HG03159 (cell line): ENCODE measurements around the gene TSPAN2.

ENCODE experiments used
- ATAC-seq: cut with Tn5 transposase; IDR thresholded peaks from one replicate; pipeline ENCODE4 v1.9.1; 2021; ENCODE audit warnings: mild to moderate bottlenecking, moderate library complexity; ENCODE audit not compliant: unreplicated experiment

Gene TSPAN2

DNA sequence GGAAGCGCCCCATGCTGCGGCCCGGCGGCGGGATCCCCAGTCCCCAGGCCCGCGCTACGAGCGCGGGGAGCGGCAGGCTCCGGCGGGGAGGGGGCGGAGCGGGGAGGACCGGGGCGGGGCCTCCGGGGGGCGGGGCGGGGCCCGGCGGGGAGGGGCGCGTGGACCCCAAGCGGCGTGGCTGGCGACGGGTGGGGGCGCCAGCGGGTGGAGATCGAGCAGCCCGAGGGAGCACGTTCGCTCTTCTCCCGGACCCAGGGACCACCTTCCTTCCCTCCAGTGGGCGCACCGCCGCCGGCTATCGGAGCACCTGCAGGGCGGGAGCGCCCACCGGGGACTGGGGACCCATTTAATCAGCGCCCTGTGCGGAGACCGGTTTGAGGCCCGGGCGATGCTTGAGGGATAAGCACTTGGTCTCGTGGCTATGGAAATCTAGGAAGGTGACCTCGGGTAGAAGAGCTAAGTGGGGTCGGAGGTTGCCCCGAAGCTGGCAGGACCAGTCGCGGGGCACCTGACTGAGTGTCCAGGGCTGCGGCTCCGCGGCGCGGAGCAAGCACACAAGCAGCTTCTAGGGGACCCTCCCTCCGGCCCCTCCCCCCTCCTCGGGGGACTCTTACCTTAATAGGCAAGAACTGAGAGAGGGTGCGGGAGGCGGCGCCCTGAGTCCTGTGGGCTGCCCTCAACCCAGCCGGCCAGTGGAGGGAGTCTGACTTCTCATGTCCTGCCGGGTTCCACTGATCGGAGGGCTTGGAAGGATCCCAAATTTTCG, at the start of gene TSPAN2:
Gene TSPAN2, minus strand, starts transcription at position 84 of the 766 bp plus-strand sequence. Its CDS starts 71 bp downstream, at position 13.
- no peak for ATAC-seq

DNA sequence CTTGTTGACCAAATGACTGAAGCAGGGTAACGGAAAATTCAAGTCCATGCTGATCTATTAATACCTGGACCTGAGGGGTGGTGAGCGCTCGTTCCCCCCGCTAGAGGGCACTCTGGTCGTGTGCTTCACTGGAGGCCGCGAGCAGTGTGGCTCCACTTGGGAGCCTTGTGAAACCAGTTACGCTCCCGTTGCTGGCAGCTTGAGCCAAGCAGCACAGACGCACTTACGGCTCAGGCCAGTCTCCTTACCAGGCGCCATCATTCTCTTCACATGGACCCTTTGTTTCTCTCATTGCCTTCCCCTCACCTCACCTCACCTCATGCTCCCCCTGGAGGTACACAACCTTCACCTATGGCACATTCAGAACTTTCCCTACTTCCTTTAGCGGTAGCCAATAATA, 49.7 kb upstream of the TSPAN2 start:
- peak; percentile 91 for ATAC-seq

DNA sequence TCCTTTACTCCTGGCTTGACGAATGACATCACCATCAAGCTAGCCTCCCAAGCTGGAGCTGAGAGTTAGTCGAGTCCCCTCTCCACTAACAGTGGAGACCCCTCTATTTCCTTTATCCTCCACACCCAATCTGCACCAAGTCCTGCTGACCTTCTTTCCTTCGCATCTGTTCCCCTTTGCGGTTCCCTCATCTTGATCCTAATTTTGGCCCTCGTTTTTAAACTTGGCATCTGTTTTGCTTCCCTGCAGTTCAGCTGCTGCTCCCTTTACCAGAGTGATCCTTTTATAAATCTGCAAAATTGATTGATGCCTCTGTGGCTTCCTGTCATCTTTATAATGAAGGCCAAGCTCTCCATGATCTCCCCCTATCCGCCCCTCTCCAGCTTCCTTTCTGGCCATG, 49.0 kb upstream of the TSPAN2 start:
- ATAC-seq: no peak

DNA sequence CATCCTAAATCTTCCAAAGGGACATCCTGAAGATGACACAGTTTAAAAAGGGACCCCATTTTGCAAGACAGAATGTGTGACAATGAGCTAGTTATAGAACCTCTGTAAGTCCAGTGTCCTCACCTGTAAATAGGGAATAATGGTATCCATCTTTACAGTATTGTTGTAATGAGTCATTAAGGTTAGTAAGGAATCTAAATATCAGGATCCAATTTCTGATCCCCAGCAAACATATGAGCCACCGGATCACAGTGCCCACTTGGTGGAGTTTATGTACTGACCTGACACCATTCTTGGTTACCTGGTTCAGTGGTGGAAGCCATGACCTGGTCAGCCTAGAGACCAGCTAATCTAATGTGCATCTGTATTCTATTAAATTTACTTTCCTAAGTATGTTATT, 47.9 kb upstream of the TSPAN2 start:
- ATAC-seq: no peak

DNA sequence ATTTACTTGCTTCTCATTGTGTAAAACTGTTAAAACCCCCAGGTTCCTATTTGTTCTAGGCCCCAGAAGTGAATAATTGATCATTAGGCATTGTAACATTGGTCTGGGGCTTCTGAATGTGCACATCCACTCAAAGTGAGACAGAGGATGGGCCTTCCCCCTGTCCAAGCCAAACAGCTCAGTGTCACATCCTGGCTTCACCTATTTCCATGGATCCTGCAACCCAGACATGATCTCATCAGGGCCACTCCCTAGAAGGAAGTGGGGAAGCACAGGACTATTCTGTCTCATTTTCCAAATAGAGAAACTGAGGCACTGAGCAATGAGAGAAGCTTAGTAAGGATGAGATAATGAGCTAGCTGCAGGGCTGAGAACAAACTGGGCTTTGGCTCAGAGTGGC, 47.4 kb upstream of the TSPAN2 start:
- ATAC-seq: no peak

DNA sequence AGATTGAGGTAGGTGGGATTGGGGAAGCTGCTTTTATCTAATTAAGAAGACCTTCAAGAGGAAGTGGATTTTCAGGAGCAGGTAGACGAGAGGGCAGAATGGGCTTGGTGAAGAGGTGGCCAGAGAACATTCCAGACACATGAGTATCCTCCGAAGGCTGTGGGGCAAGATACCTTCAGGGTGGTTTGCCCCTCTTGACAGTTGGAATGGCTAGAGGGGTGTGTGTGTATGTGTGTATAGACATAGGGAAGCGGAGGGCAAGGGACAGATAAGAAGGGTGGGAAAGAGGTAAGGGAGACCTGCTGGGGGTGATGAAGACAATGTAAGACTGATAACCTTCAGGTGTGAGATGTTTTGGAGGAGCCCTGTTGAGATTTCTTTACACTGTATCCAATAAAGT, 46.8 kb upstream of the TSPAN2 start:
- ATAC-seq: no peak

DNA sequence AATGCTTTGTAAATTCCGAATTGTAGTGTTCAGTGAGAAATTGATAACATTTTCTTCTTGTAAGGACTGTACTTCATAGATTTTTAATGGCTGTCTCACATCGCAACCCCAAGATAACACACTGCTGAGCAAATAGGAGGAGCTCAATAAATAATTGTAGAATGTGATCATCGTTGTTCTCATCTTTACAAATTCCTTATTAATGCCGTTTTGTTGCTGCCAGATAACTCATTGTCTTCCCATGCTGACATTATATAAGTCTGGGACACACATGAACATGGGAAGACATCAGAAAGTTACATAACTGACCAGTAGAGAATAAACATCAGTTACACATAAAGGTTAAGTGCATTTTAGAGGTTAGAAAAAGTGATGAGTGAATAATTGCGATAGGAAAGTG, 46.4 kb upstream of the TSPAN2 start:
- ATAC-seq: no peak

DNA sequence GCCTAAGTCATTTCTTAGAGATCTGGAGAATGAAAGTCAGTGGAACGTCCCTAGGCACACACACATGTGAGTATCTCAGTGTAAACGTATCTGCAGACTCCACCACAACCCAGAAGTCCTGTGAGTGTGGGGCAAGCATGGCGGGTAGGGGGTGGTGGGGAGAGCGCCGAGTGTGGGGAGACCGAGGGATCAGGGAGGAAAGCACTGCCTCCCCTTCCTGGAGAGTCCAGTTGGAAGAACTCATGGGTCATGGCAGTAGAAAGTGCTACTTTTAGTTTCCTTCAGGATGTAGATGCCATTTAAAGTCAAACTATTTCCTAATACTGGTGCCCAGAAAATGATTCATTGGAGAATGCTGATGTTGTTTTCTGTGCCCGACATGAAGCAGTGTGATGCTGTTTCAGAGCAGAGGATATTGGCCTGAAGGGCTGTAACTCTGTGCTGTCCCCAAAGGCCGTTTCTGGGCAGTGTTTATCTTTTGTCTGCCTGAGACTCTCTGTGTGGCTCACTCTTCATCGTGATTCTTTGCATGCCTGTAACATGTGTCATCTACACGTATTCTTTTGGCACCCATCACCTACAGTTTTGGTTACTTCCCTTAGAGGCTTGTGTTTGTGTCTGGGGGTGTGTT, 45.7 kb upstream of the TSPAN2 start:
- no peak for ATAC-seq

DNA sequence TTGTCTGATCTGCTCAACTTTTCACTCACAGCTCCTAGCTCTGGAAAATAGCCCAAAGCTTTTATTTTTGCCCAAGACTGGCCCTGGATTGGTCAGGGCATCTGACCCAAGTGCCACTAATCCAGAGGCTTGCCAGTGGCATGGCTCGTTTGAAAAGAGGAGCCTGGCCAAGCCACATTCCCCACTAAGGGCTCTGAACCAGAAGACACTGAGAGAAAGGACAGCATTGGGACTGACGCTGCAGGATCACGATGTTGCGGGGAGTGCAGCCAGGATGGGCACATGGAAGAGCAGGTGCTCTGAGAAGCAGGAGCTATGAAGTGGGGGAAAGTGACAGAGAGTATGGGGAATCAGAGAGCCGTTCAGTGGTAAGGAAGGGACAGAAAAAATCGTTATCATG, 44.9 kb upstream of the TSPAN2 start:
- no peak for ATAC-seq

DNA sequence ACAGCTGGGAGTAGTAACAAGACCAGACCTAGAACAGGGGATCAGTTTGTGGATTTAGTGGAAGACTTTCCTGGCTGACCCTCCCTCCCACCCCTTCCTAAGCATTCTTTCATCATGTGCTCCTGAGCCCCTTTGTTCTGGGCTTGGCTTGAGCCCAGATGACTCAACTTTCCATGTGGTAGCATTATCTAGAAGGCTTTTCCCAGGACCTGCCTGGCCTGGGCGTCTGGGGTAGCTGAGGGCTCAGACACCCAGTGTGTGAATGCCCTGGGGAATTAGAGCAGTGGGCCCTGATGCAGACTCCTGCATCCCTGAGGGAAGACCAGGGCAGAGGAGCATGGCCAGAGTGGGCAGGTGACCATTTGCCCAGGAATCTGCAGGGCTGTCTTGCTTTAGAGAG, 44.1 kb upstream of the TSPAN2 start:
- no peak for ATAC-seq

DNA sequence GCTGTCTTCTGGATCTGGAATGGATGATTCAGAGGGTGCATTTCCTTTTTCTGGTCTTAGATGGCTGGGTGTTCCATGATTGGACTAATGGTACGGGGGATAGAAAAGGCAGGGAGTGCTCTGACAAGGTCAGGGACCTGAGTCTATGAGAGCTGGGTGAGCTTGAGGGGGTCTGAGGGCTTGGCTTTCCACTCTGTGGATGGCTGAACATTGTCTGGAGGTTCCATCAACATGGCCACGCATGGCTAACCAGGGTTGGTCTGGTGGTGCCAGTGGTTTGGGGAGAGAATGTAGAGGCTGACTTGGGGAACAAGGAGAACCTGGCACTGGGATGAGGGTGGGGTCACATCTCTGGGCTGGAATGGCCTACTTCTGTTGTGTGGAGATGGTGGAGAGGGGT, 41.5 kb upstream of the TSPAN2 start:
- no peak for ATAC-seq

DNA sequence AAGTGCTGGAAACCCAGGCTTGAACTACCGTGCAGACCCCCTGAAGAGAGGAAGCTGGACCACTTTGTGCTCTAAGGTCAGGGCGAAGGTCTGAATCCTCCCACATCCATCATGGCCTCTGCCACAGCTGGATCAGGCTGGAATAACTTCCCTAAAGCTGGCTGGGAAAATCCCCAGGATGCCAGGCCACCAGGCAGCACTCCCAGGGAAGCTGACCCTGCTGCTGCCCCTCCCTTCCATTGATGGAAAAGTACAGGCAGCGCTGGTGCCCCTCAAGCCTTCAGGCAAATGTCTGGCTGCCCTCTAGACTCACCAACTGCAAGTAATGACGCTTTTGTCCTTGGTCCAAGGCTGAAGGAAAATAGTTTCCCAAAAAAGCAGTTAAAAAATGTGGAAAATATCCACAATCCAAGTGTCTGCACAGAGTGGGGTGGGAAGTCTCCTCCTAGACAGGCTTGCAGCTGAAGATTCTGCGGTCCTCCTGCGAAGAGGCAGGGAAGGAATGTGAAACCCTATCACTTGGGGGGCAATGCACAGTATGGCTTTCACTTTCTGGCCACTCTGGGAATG, 39.9 kb upstream of the TSPAN2 start:
- no peak for ATAC-seq

DNA sequence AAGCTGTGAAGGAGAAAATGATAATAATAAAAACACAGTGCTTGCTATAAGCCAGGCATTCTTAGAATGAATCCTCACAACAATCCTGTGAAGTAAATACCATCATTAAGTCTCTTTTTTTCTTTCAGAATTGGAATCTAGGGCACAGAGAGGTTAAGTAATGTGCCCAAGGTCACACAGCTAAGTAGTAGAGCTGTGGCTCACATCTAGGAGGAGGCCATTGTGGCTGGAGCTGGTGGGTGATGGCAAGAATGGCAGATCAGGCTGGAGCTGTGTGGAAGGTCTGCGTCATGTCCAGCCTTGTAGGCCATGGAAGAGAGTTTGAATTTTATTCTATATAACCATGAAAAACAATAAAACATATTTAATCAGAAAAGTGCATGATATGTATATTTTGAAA, 38.2 kb upstream of the TSPAN2 start:
- ATAC-seq: no peak

DNA sequence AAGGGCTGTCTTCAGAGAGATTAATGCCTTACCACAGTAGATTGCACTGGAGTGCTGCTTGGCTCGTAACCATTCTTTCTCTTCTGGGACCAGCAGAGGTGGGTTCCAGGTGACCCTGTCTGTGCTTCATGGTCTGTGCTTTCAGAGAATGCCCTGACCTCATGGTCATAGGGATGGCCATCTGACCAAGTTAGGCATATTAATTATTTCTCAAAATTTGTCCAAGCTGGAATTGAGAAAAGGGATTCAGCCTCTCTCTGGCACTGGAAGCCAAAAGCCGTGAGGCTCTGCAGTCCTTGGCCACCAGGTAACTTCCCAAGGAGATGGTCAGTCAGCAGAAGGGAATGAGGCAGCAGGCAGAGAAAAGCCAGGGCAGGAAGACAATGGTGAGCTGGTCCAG, 37.2 kb upstream of the TSPAN2 start:
- no peak for ATAC-seq

DNA sequence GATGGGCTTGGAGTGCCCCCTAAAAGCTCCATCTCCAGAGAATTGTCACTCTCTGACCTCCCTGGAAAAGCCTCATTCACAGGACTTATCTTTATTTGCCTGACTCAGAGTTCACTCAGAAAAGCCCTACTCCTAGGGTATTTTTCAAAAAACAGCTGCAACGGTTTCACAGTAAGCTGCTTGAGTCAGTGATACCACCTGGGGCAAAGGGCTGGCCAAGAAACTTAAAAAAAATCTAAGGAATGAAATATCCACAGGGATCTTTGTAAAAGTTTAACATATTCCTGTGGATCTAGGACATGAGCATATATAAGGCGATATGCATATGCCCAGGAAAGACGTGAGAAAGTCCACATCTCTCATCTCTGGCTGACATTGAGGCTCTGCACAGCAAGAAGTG, 33.8 kb upstream of the TSPAN2 start:
- ATAC-seq: no peak

DNA sequence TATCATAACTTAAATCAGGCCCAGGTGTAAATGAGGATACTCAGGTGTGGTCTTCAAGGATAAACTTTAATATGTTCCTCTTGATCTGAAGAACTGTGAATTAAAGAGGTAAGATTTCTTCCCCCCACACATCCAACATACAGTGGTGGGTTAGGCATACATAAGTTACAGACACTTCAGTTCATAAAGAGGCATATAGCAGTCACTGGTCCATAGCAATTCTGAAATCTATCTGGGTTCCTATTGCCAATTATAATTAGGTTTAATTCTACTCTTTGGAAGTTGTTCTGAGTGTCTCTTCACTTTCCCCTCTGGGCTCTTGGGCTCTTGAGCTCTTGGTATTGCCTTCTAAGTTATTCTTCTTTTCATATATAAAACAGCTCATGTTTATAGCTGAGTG, 32.5 kb upstream of the TSPAN2 start:
- no peak for ATAC-seq

DNA sequence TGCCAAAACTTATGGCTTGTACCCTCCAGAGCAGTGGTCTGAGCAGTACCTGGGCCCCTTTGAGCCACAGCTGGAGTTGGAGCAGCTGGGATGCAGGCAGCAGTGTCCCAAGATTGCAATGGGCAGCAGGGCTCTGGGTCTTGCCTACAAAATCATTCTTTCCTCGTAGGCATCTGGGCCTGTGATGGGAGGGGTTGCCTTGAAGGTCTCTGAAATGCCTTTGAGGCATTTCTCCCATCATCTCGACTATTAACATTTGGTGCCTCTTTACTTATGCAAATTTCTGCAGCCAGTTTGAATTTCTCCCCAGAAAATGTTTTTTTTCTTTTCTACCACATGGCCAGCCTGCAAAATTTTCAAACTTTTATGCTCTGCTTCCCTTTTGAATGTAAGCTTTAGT, 31.0 kb upstream of the TSPAN2 start:
- ATAC-seq: no peak

DNA sequence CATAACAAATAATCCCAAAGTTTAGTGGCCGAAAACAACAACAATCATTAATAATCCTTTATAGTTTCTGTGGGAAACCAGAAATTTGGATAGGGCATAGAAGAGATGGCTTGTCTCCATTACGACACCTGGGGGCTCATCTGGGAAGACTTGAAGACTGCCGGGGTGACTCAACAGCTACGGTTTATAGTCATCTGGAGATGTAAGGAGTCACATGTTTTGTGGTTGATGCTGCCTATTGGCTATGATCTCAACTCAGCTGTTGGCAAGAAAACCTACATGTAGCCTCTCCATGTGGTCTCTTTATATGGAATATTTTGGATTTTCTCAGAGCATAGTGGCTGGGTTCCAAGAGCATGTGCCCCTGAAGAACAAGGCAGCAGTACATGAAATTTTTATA, 29.3 kb upstream of the TSPAN2 start:
- ATAC-seq: no peak

DNA sequence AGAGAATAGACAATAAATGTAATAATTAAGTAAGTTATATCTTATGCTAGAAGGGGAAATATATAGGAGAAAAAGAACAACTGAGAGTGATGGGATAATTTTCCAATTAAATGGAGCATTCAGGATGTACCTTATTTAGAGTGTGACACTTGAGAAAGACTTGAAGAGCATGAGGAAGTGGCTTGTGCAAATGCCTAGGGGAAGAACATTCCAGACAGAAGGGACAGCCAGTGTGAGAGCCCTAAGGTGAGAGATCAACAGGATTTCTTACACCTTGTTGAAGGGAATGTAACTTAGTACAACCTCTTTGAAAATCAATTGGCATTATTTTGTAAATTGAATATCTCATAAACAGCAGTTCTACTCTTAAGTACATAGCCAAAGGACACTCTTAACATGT, 28.8 kb upstream of the TSPAN2 start:
- ATAC-seq: no peak

DNA sequence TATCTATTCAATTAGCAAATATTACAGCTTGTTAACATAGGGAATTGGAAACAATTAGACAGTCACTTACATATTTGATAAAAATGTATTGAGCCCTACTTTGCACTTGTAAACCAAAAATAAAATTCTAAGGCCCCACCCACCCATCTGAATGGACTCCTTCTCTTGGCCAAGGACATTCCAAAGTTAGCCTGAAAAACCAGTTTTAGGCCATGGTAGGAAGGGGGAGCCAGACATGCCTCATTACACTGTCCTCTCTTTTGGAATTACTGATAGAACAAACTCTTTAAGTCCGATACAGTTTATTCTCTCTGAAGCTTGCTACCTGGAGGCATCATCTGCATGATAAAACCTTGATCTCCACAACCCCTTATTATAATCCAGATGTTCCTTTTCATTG, 28.0 kb upstream of the TSPAN2 start:
- no peak for ATAC-seq

DNA sequence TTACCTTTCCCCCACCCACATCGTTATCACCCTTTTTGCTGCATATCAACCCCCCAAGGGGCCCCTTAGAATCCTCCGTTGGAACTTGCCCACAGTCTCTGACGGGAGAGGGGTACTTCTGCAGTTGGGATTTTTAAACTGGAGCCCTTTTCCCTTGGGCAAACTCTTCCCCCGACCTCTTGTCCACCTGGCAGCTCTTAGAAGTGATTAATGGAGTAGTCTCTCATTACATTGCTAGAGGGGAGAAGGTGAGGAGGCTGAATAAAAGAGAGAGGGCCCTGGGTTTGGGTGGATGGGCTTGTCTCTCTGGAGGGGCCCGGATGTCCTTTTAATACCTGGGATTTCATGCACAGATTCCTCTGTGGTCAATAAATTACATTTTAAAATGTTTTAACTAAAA, 27.2 kb upstream of the TSPAN2 start:
- ATAC-seq: no peak

DNA sequence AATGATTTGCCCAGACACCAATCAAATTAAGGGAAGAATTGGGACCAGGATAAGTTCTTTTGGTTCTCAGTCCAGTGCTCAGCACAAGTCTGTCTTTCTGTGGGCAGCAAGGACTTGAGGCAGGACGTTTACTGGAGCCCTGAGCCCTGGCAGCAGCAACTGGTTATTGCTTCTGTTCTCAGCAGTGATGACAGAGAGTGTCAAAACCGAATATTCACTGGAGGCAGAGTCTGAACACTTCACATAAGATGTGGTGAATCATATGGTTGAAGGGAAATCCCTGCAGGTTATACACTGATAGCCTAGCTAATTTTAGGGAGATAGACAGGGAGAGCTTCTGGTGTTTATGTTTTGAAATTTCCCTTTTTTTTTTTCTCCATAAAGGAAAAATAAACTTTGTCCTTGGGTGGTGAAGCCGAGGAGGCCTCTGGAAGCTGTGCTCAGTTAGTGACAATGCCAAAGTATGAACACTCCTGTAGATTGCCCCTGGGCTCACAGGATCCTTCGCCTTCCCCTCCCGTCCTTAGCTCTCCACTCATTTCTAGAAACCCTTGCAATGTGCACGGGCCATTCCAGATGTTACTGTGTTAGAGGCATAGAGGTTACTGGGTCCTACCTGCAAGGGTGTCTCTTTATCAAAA, 26.3 kb upstream of the TSPAN2 start:
- ATAC-seq: no peak
